ENCODE data around the gene LSM12.
"Not testable (repeated sequence)": the region's sequence is repeated elsewhere in the genome, so short reads cannot be mapped to it uniquely, and the experiment has no call there.

LSM12 gene

GRCh38 chr17:44030482-44030881 lies 36.0 kb downstream of the LSM12 start:
- H3K4me3 ChIP-seq (ENCODE audit: control insufficient read depth, low read depth, low read length) = no peak overlapping the region
- no peak for DNase-seq (ENCODE audit: low read depth)
- no peak for TF ChIP-seq CTCF (IDR thresholded peaks at IDR 0.05; ENCODE audit: control insufficient read depth, insufficient read depth, low read depth, low read length, missing control alignments)

GRCh38 chr17:44029736-44030135 lies 36.7 kb downstream of the LSM12 start:
- H3K4me3 ChIP-seq (ENCODE audit: control insufficient read depth, low read depth, low read length) = no peak overlapping the region
- DNase-seq (ENCODE audit: low read depth) = no peak
- TF ChIP-seq CTCF (IDR thresholded peaks at IDR 0.05; ENCODE audit: control insufficient read depth, insufficient read depth, low read depth, low read length, missing control alignments) = no peak

DNA sequence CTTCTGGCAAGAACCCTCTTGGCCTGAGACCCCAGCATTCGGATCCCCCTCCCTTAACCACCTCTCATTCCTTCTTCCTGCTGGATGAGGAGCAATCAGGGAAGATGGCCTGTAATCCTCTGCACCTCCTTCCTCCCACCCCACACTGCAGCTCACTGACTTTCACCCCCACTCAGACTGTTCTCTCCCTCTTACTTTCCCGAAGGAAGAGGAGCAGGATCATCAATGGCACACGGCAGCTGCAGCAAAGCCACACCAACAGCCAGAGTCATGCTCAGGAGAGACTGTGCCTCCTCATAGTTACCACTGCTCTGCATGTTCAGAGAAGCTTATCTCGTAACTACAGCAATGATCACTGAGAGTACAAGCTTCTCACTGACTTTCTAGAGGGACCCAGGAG lies 41.6 kb downstream of the LSM12 start:
- TF ChIP-seq CTCF (IDR thresholded peaks at IDR 0.05; ENCODE audit: control insufficient read depth, insufficient read depth, low read depth, low read length, missing control alignments) = no peak
- DNase-seq (ENCODE audit: low read depth) = no peak
- H3K4me3 ChIP-seq (ENCODE audit: control insufficient read depth, low read depth, low read length) = no peak overlapping the region

- TF ChIP-seq CTCF (IDR thresholded peaks at IDR 0.05; ENCODE audit: control insufficient read depth, insufficient read depth, low read depth, low read length, missing control alignments) = no peak
- H3K4me3 ChIP-seq (ENCODE audit: control insufficient read depth, low read depth, low read length) = no peak overlapping the region
- DNase-seq (ENCODE audit: low read depth) = no peak
These were observed 42.2 kb downstream of the LSM12 start for GRCh38 chr17:44024271-44024663.

DNA sequence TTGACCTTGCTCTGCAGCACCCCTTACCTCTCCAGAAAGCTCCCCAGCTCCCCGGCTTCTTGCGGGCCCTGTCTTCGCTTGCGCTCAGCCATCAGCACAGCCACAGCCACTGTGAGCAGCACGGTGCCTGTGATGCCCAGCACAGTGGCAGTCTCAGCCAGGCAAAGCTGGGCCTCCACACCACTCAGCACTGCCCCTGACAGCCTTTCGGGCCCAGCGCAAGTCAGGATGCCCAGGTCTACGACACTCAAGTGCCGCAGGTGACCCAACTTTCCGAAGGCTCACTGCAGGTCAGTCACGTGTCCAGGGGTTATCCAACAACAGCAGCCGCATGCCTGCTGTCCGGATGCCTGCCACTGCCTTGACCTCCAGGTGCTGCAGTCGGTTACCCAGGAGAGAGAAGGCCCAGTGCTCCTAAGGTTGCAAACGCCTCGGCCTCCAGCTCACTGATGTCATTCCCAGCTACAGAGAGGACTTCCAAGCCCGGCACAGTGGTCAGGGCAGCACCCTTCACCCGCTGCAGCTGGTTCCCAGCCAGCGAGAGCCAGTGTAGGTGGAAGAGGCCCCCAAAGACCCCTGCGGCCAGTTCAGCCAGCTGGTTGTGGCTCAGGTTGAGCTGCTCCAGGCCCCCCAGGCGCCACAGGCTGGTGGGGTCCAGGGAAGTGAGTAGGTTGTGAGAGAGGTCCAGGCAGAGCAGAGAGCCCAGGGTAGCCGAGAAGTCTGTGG lies 42.8 kb downstream of the LSM12 start:
- no peak overlapping the region for H3K4me3 ChIP-seq (ENCODE audit: control insufficient read depth, low read depth, low read length)
- no peak for DNase-seq (ENCODE audit: low read depth)
- no peak for TF ChIP-seq CTCF (IDR thresholded peaks at IDR 0.05; ENCODE audit: control insufficient read depth, insufficient read depth, low read depth, low read length, missing control alignments)

DNA sequence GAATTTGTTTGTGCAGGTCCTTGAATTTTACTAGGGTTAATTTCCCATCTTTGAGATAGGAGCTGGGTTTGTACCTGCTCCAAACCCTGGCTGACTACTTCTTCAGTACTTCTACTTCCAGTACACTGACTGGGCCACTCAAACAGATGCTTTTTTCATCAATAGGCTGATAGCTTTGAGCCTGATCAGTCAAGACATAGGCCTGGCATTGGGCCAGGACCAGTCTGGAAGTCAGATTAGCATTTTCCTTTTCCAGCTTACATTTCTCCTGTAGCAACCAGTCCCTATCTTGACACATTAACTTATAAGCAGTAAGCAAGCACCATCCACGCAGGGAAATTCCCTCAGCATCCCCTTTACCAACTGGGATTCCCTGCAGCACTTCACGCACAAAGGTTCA lies 44.2 kb downstream of the LSM12 start:
- no peak overlapping the region for H3K4me3 ChIP-seq (ENCODE audit: control insufficient read depth, low read depth, low read length)
- no peak for TF ChIP-seq CTCF (IDR thresholded peaks at IDR 0.05; ENCODE audit: control insufficient read depth, insufficient read depth, low read depth, low read length, missing control alignments)
- no peak for DNase-seq (ENCODE audit: low read depth)

- DNase-seq (ENCODE audit: low read depth); H3K4me3 ChIP-seq (ENCODE audit: control insufficient read depth, low read depth, low read length): not testable (repeated sequence)
These were observed 45.2 kb downstream of the LSM12 start for GRCh38 chr17:44021227-44021626.
